Retina (tissue), 1 donor: Measurements from ENCODE around the gene CD151.

Experiments
- DNase-seq: peaks from one replicate; pipeline ENCODE4 v3.0.0-alpha.2; 2016

The CD151 gene

GRCh38 chr11:829847-830294 lies 2.9 kb upstream of the CD151 start:
- DNase-seq: no peak

DNA sequence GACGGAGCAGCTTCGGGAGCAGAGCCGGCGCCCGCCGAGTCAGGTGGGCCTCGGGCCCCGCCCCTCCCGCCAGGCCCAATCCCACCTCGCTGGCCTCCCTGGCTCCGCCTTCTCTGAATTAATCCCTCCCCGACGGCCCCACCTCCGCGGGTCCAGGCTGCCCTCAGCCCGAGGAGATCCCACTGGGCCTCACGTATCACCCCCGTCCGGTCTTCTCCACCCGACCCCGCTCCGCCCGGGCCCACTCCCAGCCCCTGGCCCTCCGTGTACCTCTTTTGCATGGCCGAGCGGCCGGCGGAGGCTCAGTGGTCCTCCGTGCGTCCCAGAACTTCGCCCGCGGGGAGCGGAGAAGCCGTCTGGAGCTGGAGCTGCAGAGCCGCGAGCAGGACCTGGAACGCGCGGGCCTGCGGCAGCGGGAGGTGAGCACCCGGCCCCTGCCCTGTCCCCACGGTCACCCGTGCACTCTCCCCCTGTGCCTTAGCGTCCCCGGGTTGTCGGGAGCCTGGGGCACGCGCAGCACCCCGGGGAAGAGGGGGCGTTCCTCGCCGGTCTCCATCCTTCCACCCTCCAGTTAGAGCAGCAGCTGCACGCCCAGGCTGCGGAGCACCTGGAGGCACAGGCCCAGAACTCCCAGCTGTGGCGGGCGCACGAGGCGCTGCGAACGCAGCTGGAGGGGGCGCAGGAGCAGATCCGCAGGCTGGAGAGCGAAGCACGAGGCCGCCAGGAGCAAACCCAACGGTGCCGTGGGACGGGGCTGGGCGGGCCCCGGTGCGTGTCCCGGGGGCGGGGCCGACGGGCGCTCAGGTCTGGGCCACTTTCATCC lies 2.2 kb upstream of the CD151 start:
- DNase-seq: peak; percentile 88

GRCh38 chr11:831118-831864 lies 1.5 kb upstream of the CD151 start:
- peak; percentile 56 for DNase-seq

DNA sequence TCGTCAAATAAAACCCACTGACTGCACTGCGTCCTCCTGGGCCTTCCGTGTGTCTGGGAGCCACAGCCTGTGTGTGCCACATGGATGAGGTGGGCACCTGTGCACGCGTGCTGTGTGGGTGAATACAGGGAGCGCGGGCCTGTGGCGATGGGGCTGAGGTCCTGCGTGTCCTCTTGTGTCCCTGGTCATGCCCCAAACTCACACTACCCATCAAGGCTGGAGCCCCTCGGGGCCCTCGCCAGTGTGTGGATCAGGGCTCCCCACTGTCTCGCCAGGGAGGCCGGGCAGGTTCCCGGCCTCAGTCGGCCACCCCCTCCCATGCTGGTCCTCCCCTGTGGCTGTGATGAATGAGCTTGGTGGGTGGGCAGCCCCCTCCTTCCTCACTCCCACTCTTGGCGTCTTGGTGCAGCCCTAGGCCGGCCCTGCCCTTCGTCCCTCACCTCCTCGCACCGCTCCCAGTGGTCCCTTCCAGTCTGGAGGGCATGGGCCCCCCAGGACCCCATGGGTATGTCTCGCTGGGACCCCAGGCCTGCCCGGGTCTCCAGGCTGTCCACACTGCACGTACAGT lies 707 bp upstream of the CD151 start:
- no peak for DNase-seq

DNA sequence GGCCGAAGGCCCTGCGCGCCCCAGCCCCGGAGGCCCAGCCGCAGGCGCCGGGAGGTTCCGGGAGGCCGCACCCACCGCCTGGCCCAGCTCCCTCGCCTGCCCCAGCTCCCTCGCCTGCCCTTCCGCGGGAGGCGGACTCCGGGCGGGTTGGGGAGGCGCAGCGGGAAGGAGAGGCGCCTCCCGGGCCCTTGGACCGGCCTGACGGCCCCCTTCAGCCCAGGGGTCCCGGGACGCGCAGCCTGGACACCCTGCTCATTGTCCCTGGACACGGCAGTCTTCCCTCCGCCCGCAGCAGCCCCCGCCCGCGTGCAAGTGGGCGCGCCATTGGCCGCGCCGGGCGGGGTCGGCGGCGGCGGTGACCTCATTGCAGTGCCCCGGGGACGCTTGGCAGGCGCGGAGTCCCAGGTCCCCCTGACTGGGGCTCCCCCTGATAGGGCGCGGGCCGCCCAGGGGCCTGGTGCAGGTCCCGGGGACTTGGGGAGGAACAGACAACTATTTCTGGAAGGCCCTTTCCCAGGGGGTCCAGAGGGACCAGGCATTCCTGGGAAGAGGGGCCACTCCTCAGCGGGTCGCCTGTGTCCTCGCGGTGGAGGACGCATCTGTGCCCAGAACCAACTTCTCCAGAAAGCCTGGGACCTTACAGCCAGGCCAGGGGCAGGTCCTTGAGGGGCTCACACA lies 501 bp downstream of the CD151 start:
- DNase-seq: peak; percentile 91

- DNase-seq: peak; percentile 52
These were observed 1.1 kb downstream of the CD151 start for GRCh38 chr11:833849-834311.

- peak; percentile 49 for DNase-seq
These were observed 1.9 kb downstream of the CD151 start for GRCh38 chr11:834371-835316.

DNA sequence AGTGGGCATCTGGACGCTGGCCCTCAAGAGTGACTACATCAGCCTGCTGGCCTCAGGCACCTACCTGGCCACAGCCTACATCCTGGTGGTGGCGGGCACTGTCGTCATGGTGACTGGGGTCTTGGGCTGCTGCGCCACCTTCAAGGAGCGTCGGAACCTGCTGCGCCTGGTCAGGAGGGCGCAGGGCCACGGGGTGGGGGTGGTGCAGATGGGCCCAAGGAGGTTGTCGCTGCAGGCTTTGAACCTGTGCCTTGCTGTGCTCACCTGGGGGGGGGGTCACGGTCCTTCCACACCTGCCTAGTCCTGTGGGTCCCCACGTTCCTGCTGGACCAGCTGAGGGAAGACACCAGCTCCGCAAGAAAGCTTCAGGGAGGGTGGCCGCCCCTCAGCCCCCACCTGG lies 3.5 kb downstream of the CD151 start:
- DNase-seq: no peak

- no peak for DNase-seq
These were observed 3.9 kb downstream of the CD151 start for GRCh38 chr11:836700-837099.

DNA sequence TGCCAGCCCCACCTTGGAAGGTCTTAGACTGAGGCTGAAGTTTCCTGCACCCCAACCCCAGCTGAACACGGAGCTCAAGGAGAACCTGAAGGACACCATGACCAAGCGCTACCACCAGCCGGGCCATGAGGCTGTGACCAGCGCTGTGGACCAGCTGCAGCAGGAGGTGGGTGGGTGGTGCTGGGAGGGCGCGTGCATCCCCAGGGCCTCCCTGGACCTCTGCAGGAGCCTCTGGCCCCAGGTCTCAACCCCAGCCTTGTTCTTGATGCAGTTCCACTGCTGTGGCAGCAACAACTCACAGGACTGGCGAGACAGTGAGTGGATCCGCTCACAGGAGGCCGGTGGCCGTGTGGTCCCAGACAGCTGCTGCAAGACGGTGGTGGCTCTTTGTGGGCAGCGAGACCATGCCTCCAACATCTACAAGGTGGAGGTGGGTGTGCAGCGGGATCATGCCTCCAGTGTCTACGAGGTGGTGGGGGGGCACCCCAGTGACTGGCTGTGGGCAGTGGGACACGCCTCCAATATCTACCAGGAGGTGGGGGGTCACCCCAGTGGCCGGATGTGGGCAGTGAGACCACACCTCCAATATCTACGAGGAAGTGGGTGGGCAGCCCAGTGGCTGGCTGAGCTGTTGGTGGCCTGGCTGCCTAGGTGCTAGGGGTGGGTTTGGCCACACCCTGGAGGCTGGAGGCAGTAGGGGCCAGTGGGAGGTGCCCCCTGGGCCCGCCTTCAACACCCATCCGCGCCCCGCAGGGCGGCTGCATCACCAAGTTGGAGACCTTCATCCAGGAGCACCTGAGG lies 4.6 kb downstream of the CD151 start:
- DNase-seq: no peak

GRCh38 chr11:837990-838307 lies 5.2 kb downstream of the CD151 start:
- DNase-seq: no peak

- no peak for DNase-seq
These were observed 5.9 kb downstream of the CD151 start for GRCh38 chr11:838441-839279.

DNA sequence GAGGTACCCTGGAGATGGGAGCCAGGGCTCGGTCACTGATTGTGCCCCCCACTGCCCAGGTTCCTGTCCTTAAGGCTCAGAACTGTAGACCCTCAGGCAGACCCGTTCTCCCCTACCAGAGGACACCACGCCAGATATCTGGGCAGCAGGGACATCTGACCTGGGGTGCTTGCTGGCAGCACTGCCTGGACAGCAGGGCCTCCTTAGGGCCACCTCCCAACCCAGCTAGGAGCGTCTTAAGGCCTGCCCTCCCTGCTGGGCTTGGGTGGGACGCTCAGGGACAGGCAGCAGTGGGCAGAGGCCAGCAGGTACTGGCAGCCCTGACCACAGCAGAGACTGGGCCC lies 6.5 kb downstream of the CD151 start:
- DNase-seq: no peak

GRCh38 chr11:839875-840617 lies 7.3 kb downstream of the CD151 start:
- DNase-seq: no peak

DNA sequence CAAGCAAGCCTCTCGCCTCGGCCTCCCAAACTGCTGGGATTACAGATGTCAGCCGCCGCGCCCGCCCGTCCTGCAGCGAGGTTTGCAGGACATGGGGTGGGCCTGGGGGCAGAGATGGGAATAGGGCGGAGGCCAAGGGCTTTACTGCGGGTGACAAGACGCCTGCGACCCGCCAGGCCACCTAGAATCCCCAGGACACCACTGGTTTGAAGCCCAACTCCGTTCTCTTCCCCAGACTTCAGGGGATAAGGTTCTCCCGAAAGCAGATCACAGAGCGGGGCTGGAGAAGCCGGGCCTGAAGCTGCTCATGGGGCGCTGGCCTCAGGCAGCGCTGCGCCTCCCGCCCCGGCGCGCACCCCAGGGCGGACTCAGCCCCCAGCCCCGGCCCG lies 9.2 kb downstream of the CD151 start:
- peak; percentile 57 for DNase-seq

GRCh38 chr11:842370-843002 lies 9.7 kb downstream of the CD151 start, which contains the start of the genes POLR2L and TSPAN4:
Gene POLR2L, minus strand, starts transcription at chr11:842529. Its CDS starts 21 bp downstream, at chr11:842508.
Gene TSPAN4, plus strand, starts transcription at chr11:842852. Its CDS starts 7,453 bp downstream, at chr11:850305.
- DNase-seq: peak; percentile 96

- peak; percentile 55 for DNase-seq
These were observed 10.5 kb downstream of the CD151 start for GRCh38 chr11:843086-843734.
